DND-41 (cell line): ENCODE data around the gene NUF2.
"Not testable (repeated sequence)": the region's sequence is repeated elsewhere in the genome, so short reads cannot be mapped to it uniquely, and the experiment has no call there.

Experiments
- EZH2 ChIP-seq: IDR thresholded peaks from 3 replicates; pipeline ENCODE4 v1.6.1; 2012; ENCODE audit warnings: borderline replicate concordance, low read depth, mild to moderate bottlenecking, moderate library complexity, low read length, inconsistent platforms; ENCODE audit not compliant: severe bottlenecking
- TF ChIP-seq, protein P1 (sequence below): IDR thresholded peaks from 2 replicates; pipeline ENCODE4 v1.5.1; 2012; ENCODE audit warnings: borderline replicate concordance, low read length, moderate library complexity, mild to moderate bottlenecking; ENCODE audit not compliant: poor library complexity, severe bottlenecking; ENCODE audit errors: extremely low read depth

DNA sequence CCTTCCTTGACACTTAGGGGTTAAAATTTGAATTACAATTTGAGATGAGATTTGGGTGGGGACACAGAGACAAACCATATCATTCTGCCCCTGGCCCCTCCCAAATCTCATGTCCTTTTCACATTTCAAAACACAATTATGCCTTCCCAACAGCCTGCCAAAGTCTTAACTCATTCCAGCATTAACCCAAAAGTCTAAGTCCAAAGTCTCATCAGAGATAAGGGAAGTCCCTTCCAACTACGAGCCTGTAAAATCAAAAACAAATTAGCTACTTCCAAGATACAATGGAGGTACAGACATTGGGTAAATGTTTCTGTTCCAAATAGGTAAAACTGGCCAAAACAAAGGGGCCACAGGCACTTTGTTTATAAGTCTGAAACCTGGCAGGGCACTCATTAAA, 28.3 kb upstream of the NUF2 start:
- TF ChIP-seq, protein P1, sequence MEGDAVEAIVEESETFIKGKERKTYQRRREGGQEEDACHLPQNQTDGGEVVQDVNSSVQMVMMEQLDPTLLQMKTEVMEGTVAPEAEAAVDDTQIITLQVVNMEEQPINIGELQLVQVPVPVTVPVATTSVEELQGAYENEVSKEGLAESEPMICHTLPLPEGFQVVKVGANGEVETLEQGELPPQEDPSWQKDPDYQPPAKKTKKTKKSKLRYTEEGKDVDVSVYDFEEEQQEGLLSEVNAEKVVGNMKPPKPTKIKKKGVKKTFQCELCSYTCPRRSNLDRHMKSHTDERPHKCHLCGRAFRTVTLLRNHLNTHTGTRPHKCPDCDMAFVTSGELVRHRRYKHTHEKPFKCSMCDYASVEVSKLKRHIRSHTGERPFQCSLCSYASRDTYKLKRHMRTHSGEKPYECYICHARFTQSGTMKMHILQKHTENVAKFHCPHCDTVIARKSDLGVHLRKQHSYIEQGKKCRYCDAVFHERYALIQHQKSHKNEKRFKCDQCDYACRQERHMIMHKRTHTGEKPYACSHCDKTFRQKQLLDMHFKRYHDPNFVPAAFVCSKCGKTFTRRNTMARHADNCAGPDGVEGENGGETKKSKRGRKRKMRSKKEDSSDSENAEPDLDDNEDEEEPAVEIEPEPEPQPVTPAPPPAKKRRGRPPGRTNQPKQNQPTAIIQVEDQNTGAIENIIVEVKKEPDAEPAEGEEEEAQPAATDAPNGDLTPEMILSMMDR, result not testable (repeated sequence)
- TF ChIP-seq EZH2, result not testable (repeated sequence)
